GOT3 (cell line): ENCODE measurements around the gene CLTCL1.

Experiments
- DNase-seq: peaks from one replicate; lab custom pipeline; 2025; ENCODE audit warnings: mixed read lengths; lab: John Stamatoyannopoulos, UW

Gene CLTCL1

DNA sequence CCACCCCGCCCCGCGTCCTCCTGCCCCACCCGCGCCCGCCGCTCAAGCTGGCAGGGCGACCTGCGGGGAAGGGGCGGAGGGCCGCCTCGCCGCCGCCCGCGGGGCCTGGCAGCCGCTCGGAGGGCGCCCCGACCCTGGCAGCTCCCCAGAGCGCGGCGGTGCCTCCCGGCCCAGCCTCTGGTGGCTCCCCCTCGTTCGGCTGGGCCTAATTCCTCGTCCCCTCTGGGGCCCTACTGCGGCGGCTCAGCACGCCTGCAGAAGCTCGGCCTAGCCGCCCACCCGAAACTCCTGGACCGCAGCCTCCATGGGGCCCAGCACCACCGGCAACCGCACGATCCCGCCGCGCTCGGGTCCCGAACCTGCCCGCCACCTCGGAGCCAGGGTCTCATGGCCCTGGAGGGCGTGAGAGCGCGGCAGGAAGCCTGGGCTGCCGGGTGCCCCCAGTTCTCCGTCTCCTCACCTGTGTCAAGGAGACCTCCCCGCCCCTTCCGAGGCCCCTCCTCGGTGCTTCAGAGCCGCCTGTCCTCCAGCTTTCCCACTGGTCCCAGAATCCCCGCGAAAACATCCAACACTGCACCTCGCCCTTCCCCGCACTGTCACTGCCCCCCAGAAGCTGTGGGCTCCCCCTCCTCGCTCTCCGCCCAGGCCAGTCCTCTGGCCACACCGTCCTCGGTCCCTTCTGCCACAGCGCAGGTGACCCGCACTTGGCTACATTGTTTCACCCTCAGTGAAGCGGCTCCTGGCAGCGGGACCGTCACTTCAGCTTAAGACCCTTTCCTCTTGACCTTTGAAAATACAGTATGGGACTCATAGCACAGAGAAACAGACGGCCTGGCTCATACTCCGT lies 140.8 kb downstream of the CLTCL1 start:
- no peak for DNase-seq

DNA sequence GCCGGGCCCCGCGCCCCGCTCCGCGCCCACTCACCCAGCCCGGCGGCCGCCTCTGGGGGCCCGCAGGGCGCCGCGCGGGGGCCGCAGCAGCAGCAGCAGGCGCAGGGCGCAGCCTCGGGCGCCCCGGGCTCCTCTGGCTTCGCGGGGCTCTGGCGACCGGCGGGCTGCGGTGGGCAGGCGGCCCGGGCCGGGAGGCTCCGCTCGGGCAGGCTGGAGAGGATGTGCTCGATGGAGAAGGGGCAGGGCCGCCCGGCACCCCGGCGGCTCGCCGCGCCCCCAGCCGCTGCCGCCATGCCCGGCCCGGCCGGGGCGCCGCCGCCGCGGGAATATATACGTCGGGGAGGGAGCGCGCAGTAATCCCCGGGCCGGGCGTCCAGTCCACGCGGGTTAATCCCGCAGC lies 141.5 kb downstream of the CLTCL1 start, which contains the start of gene GSC2:
GSC2 (minus strand) TSS at position 302 of the 400 bp plus-strand sequence; CDS start at position 293, 9 bp downstream.
- DNase-seq, result no peak

DNA sequence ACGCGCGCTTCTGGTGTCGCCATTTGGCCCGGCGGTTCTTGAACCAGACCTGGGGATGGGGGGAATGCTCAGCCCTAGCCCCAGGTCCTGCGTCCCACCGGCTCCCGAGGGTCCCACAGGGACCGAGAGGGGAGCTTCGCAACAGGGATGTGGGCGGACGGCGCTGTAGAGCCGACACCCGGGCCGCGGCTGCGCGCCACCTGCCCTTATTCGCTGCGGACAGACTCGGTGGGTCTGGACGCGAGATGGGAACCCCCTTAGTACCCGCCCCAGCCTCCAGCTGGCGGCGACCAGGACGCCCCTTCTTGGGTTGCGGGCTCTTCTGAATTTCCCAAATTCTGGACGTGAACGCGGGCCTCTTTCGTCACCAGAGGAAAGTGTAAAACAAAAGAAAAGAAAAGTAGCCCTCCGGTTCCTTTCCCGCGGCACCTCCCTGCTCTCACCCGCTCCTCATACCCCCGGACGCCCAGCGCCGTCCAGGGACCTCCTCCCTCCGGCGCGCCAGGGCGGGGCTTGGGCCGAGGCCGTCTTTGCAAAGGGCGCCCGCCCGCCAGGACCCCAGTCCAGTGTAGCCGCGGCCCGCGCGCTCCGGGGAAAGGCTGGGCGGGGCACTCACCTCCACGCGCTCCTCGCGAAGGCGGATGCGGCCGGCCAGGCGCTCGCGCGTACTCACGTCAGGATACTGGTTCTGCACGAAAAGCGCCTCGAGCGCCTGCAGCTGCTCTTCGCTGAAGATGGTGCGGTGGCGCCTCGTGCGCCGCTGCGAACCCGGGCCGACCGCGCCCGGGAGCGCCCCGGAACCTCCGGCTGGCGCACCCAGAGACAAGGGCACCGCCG lies 142.3 kb downstream of the CLTCL1 start:
- DNase-seq, result no peak

DNA sequence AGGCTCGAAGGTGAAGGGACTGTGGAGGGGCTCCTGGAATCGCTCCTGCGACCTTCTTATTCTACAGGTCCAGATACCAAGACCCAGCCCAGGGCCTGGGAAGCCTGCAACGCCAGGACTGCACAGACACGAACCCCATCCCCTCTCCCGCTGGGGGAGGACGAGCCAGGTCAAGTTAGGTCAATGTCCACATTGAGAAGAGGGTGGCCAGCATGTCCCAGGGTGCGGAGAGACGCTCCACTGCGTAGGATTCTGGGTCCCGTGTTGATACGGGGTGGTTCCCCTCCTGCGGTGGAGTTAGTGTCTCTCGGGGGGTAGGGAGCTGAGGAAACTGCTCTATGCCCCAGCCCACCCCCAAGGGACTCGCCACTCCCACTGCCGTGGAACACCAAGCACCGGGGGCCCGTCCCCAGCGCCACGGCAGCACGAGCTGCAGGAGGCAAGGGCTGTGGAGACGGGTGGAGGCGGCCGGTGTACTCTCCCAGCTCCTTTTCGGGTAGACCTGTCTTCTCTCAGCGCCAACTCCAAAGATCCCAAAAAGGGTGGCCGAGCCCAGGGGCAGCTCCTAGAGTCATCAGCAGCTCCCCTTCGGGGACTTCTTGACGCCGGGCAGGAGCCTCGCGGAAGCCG lies 143.0 kb downstream of the CLTCL1 start:
- no peak for DNase-seq

DNA sequence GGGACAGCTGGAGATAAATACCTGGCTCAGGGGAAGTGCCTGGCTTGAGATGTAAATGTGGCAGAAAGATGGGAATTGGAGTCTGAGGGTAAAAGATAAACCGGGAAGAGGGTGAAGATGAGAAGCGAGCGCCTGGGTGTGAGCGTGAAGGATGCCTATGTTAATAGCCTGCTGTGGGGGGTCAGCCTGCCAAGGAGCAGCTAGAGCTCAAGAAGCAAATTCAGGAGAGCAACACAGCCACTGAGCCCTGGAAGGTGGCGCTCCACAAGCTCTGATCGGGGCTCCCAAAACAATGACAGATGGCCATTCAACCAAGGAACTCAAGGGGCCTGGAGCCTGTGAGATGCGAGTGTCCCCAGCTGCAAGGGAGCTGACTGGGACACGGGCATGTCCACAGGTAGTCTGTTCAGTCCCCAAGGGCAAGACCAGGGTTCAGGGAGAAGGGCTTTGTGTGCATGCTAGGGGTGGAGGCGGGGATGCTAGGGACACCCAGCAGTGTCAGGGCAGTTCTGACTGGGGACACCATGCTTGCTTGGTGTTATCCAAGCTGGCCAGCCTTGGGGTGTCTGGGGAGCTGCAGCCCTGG lies 144.2 kb downstream of the CLTCL1 start:
- no peak for DNase-seq

DNA sequence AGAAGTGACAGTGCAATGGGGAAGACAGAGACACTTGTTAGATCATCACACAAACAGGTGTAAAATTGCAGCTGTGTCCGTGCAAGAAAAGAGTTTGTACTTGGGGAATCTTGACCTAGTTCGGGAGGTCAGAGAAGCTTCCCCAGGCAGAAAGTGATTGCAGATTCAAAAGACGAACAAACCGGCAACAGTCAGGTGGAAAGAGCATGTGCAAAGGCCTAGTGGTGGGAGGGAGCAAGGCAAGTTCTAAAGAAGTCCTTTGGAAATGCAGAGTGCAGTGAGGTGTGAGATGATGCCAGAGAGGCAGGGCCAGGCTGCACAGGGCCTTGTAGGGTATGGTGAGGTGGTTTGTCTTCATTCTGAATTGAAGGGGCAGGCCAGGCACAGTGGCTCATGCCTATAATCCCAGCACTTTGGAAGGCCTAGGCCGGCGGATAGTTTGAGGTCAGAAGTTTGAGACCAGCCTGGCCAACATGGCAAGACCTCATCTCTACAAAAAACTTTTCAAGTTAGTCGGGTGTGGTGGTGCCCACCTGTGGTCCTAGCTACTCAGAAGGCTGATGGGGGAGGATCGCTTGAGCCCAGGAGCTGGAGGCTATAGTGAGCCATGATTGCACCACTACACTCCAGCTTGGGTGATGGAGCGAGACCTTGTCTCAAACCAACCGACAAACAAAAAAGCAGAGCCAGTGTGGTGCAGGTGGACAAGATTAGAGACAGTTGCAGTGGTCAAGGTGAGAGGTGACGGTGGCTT lies 145.1 kb downstream of the CLTCL1 start:
- DNase-seq, result no peak

DNA sequence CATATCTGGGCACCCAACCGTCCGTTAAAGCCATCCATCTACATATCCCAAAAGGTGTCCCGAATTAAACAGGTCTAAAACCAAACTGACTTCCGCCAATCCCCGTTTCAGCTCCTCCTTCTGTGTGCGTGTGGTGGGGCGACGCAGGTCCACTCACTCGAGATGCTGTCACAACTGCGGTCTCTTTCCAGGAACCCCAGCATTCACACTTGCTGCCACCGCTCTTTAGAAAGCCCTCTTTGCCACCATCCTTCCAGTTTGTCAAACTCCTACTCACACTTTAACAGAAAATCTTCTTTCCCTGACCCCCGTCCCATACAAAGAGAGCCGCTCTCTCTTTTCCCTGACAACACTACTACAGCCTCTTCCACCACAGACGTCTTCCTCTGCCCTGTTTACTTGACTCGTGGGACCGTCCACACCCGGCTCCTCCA lies 147.5 kb downstream of the CLTCL1 start:
- no peak for DNase-seq

DNA sequence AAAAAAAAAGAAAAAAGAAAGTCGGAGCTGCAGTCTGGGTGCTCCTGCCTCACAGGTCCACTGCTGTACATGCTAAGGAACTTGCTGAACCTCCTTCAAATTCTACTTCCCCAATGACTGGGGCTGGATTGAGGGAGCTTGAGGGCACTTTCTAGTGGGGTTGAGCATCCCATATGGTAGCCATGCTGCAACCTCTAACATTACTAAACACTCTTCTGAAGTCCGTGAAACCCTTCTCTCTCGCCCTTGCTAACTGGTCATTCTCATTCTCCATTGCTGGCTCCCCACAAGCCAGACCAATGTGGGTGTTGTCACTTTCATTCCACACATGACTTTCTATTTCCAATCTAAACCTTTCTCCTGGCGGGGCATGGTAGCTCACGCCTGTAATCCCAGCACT lies 148.3 kb downstream of the CLTCL1 start:
- no peak for DNase-seq

DNA sequence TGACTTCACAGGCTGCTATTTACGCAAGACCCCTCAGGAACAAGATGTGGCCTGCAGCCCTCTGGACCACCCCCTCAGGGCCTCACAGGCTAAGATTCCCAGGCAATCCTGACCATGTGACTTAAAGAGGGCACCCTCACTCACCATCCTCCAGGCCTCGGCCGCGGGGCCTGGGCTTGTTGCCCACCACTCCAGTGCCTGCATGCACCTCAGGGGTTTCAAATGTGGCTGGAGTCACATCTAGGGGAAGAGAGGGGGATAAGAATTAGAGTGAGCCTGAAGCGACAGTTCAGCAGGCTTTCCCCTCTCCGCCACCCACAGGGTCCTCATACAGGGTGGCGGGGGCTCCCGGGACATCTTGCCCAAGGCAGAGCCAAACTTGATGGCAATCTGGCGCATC lies 149.1 kb downstream of the CLTCL1 start:
- no peak for DNase-seq

DNA sequence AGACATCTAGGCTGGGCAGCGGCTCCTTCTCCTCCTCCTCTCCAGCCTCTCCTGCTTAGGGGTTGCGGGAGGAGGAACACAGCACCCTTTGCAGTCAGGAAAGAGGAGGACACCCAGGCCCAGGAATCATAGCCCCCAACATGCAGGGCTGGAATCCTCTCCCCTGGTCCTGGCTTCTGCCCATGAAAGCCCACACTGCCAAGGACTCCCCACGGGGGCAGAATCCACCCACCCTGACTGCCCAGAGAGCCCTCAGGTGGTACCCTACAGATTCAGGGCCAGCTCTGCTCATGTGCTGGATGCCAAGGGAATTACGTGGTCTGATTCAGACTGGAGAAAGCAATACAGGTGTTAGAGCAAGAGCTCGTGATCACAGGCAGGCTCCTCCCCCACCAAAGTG lies 151.5 kb downstream of the CLTCL1 start:
- DNase-seq, result no peak

DNA sequence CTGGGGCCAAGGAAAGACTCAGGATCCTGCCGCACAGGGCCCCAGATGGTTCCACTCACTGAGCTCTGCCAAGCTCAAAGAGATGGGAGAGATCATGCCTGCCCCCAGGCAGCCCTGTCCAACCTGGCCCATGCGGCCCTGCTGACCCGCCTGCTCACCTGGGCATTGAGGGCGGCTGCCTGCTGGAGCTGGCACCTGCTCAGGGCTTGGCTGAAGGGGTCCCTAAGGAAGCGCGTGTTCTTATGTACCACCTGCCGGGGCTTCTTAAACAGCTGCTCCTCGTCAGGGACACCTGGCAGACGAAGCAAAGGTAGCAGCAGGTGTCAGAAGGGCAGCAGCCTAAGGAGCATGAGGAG lies 152.5 kb downstream of the CLTCL1 start:
- no peak for DNase-seq

DNA sequence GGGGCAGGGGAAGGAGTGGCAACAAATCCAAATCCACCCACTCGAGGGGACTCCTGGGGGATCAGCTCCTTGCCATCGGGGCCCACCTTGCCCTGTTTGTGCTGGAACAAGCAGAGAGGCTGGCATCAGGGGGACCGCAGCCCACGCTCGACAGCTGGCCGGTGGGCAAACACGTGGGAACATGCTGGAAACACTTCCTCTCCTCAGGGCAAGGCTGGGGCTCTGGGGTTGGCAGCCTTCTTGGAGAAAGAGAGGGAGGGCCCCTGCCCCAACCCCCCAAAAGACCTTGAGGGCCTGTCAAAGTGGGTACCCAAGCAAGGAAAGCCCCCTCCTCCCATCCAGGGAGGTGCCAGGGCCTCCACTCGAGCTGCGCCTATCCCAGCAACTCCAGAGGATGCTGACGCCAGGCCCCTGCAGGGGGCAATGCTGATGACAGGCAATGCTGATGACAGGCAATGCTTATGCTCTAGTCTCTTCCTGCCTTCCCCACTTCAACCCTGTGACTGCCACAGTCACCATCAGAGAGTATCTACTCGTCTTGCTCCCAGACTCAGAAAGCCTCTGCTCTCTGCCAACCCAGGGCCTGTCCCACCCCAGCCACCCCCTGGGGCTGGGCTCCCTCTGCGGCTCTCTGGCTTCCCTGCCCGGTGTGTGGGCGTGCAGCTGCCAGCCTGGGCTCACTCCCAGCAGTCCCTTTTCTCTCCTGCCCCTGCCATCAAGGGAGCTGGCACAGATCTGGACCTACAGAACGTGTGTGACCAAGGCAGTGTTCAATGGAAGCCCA lies 153.1 kb downstream of the CLTCL1 start:
- no peak for DNase-seq

DNA sequence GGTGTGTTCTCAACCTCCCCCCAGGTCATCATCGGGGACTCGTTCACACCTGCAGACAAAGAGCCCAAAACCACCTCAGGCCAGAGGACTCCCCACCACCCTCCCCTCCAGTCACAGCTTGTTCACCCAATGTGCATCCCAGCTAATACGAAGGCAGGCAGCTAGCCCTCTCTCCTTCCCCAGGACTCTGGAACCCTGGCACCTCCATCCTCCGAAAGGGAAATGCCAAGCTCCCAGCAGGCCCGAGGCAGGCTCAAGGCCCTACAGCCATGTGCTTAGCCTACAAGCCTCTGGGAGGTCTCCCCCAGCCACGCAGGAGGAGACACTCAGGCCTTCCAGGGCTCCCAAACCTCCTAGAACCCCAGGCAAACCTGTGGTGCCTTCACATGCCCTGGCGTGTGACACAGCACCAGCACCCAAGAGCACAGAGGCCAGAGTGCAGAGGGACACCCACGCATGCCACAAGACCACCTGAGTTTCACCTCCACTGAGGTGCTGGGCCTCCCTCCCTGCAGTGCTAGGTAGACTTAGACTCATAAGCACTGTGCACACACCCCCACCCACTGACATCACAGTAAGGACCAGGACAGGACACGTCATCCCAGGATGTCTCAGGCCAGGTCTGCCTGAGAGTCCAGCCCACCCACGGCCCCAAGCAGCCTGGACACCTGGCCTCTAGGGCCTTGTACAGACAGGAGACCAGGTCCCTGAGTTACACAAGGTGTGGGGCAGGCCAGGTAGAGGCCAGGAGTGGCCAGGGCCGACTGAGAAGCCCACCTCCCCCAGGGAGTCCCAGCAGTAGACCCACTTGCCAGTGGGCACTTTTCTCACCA lies 153.9 kb downstream of the CLTCL1 start:
- no peak for DNase-seq

DNA sequence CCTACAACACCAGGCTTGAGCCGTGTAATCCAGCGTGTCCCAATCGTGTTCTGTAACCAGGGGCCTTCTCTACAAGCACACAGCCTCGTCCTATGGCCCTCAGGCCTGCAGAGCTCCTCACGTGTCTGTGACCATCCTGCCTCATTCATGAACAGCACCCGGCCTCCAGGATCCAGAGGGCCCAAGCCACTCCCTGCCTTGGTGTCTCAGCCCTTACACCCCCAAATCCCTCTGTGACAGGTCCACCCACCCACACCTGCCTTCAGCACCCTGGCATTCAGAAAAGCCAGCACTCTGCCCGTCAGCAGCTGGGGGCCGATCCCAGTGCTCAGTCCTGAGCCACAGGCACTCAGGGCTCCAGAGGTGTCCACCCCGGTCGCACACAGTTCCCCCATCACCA lies 154.6 kb downstream of the CLTCL1 start:
- DNase-seq, result no peak

DNA sequence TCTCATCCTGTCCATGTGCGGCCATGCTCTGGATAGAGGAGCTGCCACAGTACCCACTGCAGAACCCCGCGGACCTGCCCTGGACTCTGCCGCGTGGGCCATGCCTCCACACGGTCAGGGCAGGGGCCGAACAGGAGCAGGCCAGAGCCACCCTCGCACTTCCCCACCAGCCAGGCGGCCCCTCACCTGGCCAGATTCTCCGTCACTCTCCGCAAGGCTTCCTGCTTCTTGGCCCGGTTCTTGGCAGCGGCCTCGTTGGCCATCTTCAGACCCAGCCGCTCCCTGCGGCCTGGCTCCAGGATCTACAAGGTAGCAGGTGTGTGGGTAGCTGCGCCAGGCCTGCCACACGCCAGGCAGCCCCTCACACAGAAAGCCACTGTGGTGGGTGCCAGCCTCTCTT lies 156.6 kb downstream of the CLTCL1 start:
- no peak for DNase-seq

DNA sequence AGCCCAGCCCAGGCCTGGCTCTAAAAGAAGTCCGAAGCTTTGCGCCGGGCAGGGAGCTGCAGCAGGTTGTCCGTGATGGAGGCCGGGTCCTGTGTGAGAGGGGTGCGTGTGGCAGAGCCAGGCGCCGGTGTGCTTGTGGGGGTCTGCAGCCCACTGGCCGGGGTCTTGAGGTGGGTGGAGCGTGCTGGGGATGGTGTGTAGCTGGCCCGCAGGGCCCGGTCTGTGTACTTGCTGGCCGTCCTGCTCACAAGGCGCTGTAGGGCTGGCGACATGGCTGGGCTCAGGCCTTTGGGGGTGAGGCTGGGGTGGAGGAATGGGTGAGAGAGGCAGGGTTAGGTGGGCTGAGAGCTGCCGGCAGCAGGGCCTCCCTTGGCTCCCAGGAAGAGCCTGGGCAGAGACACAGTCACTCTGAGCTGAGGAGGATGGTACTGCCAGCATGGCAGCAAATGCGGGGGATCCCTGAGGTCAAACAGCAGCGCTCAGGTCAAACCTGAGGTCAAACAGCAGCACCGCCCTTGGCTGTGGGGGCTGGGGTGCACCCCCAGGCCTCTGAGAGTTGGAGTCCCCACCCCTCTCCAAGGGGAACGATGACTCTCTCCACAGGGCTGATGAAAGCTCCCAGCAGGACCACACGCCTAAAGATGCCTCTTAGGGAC lies 157.2 kb downstream of the CLTCL1 start:
- DNase-seq, result no peak

DNA sequence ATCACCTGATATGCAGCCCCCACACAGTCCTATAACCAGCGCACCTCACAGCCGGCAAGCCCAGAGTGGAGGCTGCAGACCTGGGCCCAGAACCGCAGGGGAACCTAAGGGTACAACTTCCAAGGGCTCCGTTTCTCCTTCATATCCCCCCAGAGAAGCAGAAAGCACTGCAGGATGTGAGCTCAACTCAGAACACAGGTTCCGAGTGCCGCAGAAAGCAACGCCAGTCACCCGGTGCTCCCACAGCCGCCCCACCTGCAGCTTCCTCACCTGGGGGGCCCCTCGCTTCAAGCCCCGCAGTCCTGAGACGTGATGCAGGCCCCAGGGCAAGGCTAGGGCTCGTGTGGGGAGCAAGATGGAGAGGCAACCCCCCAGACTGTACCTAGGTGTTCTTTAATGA lies 158.0 kb downstream of the CLTCL1 start:
- no peak for DNase-seq

DNA sequence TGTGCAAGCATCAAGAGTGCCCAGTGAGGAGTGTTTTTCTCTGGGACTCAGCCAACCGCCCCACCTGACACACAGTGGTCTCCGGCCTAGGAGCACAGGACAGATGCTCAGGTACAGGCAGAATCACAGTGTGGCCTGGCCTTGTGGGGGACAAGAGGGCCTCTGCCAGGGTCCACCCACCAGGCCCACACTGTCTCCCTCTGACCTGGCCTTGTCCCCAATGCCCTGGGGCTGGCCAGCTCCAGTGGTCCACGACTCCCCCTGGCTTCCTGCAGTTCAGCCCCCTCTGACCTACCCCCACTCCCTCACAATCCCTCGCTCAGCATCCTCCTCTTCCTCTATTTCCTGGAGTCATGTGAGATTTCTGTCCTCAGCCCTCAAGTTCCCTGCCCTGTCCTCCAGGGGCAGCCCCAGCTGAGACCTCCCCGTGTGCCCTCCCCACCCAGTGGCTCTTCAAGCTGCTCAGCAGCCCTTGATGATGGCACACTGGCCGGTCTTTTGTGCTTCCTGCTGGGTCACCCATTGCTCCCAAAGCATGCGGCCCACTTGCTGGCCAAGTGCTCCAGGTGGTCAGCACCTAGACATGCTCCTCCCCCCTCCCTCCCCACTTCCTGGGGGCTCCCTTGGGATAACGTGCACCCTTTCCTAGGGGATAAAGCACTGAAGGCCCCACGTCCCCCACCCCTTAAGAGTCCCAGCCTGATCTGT lies 158.7 kb downstream of the CLTCL1 start:
- no peak for DNase-seq

DNA sequence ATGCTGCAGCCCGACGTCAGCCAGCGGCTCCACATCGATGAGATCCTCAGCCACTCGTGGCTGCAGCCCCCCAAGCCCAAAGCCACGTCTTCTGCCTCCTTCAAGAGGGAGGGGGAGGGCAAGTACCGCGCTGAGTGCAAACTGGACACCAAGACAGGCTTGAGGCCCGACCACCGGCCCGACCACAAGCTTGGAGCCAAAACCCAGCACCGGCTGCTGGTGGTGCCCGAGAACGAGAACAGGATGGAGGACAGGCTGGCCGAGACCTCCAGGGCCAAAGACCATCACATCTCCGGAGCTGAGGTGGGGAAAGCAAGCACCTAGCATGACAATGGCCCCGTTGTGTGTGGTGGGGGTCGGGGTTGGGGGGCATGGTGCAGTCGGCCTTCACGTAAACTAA lies 159.4 kb downstream of the CLTCL1 start:
- no peak for DNase-seq
